ENCODE data around the gene CCDC192. TPM values are rescaled to one million over a fixed set of nuclear protein-coding genes. Genes with fewer than 3 reads are reported as not detected.

The CCDC192 gene
- total and polyA plus RNA-seq, 2 experiments from 2014 or later: 0.40 TPM; not detected in 1

- Histone ChIP-seq H3K4me2 (no peak overlapping the region), H3K36me3 (ENCODE audit: insufficient read depth) (no peaks in the 10 kb centered on the region), H3K4me1 (ENCODE audit: insufficient read depth) (peaks cover 25% of the 10 kb centered on the region), H2AFZ (peak overlapping the region; percentile 38; the same call in 1 of the 2 replicates), H3K27ac (ENCODE audit: low read depth) (no peak overlapping the region), H3F3A (replicated peaks; ENCODE audit: low read depth) (no peaks in the 10 kb centered on the region), H3K9me2 (ENCODE audit: insufficient read depth) (no peaks in the 10 kb centered on the region; the same call in 1 of the 2 replicates), H3K4me3 (no peak overlapping the region), H4K20me1 (replicated peaks; ENCODE audit: insufficient read depth) (no peaks in the 10 kb centered on the region), H3K79me2 (replicated peaks; ENCODE audit: insufficient read depth) (no peaks in the 10 kb centered on the region), H3K27me3 (ENCODE audit: insufficient read depth) (no peaks in the 10 kb centered on the region)
- DNase-seq (ENCODE audit: low spot score) (no peak), ATAC-seq (no peak)
- no peaks in the 10 kb centered on the region for H3K36me3 Mint-ChIP-seq (ENCODE audit: low read depth)
- H3K4me1 Mint-ChIP-seq: peaks cover 36% of the 10 kb centered on the region
- H3K27me3 Mint-ChIP-seq (ENCODE audit: insufficient read depth, low read depth, poor library complexity): peaks cover 3% of the 10 kb centered on the region
- TF ChIP-seq POLR2AphosphoS5 (IDR thresholded peaks at IDR 0.05; ENCODE audit: low read depth) (no peak), NANOG (IDR thresholded peaks at IDR 0.05; ENCODE audit: borderline replicate concordance) (no peak), STAT1 (IDR thresholded peaks at IDR 0.05; ENCODE audit: unreplicated experiment) (no peak), JUNB (IDR thresholded peaks at IDR 0.05; ENCODE audit: unreplicated experiment) (no peak), CREB1 (CRISPR knock-in tag; IDR thresholded peaks at IDR 0.05; ENCODE audit: low read depth) (no peak), EZH2phosphoT487 (IDR thresholded peaks at IDR 0.05; ENCODE audit: unreplicated experiment) (no peak), ZNF331 (CRISPR knock-in tag; IDR thresholded peaks at IDR 0.05; ENCODE audit: low read depth) (no peak)
- TF ChIP-seq, protein P1, sequence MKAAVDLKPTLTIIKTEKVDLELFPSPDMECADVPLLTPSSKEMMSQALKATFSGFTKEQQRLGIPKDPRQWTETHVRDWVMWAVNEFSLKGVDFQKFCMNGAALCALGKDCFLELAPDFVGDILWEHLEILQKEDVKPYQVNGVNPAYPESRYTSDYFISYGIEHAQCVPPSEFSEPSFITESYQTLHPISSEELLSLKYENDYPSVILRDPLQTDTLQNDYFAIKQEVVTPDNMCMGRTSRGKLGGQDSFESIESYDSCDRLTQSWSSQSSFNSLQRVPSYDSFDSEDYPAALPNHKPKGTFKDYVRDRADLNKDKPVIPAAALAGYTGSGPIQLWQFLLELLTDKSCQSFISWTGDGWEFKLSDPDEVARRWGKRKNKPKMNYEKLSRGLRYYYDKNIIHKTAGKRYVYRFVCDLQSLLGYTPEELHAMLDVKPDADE (IDR thresholded peaks at IDR 0.05): no peak
- TF ChIP-seq, protein P2, sequence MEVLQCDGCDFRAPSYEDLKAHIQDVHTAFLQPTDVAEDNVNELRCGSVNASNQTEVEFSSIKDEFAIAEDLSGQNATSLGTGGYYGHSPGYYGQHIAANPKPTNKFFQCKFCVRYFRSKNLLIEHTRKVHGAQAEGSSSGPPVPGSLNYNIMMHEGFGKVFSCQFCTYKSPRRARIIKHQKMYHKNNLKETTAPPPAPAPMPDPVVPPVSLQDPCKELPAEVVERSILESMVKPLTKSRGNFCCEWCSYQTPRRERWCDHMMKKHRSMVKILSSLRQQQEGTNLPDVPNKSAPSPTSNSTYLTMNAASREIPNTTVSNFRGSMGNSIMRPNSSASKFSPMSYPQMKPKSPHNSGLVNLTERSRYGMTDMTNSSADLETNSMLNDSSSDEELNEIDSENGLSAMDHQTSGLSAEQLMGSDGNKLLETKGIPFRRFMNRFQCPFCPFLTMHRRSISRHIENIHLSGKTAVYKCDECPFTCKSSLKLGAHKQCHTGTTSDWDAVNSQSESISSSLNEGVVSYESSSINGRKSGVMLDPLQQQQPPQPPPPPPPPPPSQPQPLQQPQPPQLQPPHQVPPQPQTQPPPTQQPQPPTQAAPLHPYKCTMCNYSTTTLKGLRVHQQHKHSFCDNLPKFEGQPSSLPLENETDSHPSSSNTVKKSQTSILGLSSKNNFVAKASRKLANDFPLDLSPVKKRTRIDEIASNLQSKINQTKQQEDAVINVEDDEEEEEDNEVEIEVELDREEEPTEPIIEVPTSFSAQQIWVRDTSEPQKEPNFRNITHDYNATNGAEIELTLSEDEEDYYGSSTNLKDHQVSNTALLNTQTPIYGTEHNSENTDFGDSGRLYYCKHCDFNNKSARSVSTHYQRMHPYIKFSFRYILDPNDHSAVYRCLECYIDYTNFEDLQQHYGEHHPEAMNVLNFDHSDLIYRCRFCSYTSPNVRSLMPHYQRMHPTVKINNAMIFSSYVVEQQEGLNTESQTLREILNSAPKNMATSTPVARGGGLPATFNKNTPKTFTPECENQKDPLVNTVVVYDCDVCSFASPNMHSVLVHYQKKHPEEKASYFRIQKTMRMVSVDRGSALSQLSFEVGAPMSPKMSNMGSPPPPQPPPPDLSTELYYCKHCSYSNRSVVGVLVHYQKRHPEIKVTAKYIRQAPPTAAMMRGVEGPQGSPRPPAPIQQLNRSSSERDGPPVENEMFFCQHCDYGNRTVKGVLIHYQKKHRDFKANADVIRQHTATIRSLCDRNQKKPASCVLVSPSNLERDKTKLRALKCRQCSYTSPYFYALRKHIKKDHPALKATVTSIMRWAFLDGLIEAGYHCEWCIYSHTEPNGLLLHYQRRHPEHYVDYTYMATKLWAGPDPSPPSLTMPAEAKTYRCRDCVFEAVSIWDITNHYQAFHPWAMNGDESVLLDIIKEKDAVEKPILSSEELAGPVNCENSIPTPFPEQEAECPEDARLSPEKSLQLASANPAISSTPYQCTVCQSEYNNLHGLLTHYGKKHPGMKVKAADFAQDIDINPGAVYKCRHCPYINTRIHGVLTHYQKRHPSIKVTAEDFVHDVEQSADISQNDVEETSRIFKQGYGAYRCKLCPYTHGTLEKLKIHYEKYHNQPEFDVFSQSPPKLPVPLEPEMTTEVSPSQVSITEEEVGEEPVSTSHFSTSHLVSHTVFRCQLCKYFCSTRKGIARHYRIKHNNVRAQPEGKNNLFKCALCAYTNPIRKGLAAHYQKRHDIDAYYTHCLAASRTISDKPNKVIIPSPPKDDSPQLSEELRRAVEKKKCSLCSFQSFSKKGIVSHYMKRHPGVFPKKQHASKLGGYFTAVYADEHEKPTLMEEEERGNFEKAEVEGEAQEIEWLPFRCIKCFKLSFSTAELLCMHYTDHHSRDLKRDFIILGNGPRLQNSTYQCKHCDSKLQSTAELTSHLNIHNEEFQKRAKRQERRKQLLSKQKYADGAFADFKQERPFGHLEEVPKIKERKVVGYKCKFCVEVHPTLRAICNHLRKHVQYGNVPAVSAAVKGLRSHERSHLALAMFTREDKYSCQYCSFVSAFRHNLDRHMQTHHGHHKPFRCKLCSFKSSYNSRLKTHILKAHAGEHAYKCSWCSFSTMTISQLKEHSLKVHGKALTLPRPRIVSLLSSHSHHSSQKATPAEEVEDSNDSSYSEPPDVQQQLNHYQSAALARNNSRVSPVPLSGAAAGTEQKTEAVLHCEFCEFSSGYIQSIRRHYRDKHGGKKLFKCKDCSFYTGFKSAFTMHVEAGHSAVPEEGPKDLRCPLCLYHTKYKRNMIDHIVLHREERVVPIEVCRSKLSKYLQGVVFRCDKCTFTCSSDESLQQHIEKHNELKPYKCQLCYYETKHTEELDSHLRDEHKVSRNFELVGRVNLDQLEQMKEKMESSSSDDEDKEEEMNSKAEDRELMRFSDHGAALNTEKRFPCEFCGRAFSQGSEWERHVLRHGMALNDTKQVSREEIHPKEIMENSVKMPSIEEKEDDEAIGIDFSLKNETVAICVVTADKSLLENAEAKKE (CRISPR knock-in tag; IDR thresholded peaks at IDR 0.05): no peak
- TF ChIP-seq, protein P3, sequence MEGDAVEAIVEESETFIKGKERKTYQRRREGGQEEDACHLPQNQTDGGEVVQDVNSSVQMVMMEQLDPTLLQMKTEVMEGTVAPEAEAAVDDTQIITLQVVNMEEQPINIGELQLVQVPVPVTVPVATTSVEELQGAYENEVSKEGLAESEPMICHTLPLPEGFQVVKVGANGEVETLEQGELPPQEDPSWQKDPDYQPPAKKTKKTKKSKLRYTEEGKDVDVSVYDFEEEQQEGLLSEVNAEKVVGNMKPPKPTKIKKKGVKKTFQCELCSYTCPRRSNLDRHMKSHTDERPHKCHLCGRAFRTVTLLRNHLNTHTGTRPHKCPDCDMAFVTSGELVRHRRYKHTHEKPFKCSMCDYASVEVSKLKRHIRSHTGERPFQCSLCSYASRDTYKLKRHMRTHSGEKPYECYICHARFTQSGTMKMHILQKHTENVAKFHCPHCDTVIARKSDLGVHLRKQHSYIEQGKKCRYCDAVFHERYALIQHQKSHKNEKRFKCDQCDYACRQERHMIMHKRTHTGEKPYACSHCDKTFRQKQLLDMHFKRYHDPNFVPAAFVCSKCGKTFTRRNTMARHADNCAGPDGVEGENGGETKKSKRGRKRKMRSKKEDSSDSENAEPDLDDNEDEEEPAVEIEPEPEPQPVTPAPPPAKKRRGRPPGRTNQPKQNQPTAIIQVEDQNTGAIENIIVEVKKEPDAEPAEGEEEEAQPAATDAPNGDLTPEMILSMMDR (conservative IDR thresholded peaks at IDR 0.05; ENCODE audit: low read depth in 2 of 2): no peak
- no peaks in the 10 kb centered on the region for H3K9me3 Mint-ChIP-seq
- H3K27ac Mint-ChIP-seq: peak overlapping the region; percentile 31; the same call in 1 of the 2 replicates
- H3K4me3 Mint-ChIP-seq: no peak overlapping the region
Measured at GRCh38 chr5:127812570-127812969, 109.4 kb downstream of the CCDC192 start.
